K562 (cell line): ENCODE results near the gene RXYLT1. TPM values are rescaled to one million over a fixed set of nuclear protein-coding genes. Genes with fewer than 3 reads are reported as not detected.
A peak's percentile ranks its signal among the peaks of the same experiment; 100 is the strongest.

ENCODE experiments used
- ATF7 ChIP-seq: fragments of 450-650 bp; IDR thresholded peaks from 2 replicates; pipeline ENCODE4 v1.7.1; 2014; ENCODE audit warnings: mild to moderate bottlenecking, moderate library complexity
- CREB1 ChIP-seq, 2 experiments: sonication (generic) in 1 of 2; formaldehyde crosslinking in 1 of 2; IDR thresholded peaks; 2 replicates each; pipeline versions ENCODE4 v1.6.1 to v1.8.0; 2012 to 2022; ENCODE audit warnings: inconsistent platforms in 1 of 2, mild to moderate bottlenecking in 1 of 2, missing genetic modification reagents in 1 of 2, moderate library complexity in 1 of 2
- CREM ChIP-seq: IDR thresholded peaks from 2 replicates; pipeline ENCODE4 v1.6.1; 2014; ENCODE audit warnings: antibody characterized with exemption, low read depth
- DDX20 ChIP-seq: fragments of 450-650 bp; IDR thresholded peaks from 2 replicates; pipeline ENCODE4 v1.6.1; 2016; ENCODE audit warnings: missing genetic modification characterization, low read depth, mild to moderate bottlenecking, missing compliant biosample characterization, moderate library complexity
- ETV5 ChIP-seq: sonication (generic); formaldehyde crosslinking; IDR thresholded peaks from 2 replicates; pipeline ENCODE4 v1.4.0; 2020; ENCODE audit warnings: low read depth, mild to moderate bottlenecking, missing genetic modification reagents
- FOSL1 ChIP-seq: fragments of 200-800 bp; sonication (Bioruptor generic); conservative IDR thresholded peaks from 2 replicates; pipeline ENCODE4 v1.6.1; 2016; ENCODE audit warnings: missing genetic modification characterization, missing compliant biosample characterization
- GTF2A2 ChIP-seq: IDR thresholded peaks from 2 replicates; pipeline ENCODE4 v1.6.1; 2016; ENCODE audit warnings: mild to moderate bottlenecking, missing genetic modification characterization, missing compliant biosample characterization
- HCFC1 ChIP-seq: IDR thresholded peaks from 2 replicates; pipeline ENCODE4 v1.6.1; 2012; ENCODE audit warnings: low read depth, low read length, improper control_type of control experiment
- HDGF ChIP-seq: fragments of 450-650 bp; IDR thresholded peaks from 2 replicates; pipeline ENCODE4 v1.6.1; 2016
- KDM2B ChIP-seq: fragments of 250-450 bp; sonication (Bioruptor Pico); IDR thresholded peaks from 2 replicates; pipeline ENCODE4 v1.8.0; 2021; ENCODE audit warnings: mild to moderate bottlenecking, moderate library complexity
- KLF6 ChIP-seq: fragments of 250-450 bp; sonication (Bioruptor Pico); IDR thresholded peaks from 2 replicates; pipeline ENCODE4 v1.4.0; 2020; ENCODE audit warnings: mild to moderate bottlenecking, moderate library complexity, borderline replicate concordance
- NCOA2 ChIP-seq, 2 experiments: fragments of 450-650 bp; IDR thresholded peaks; 2 replicates each; pipeline ENCODE4 v1.6.1; 2018; ENCODE audit warnings: mild to moderate bottlenecking in 2 of 2, moderate library complexity in 1 of 2; ENCODE audit not compliant: partially characterized antibody in 2 of 2
- NCOA6 ChIP-seq: fragments of 450-650 bp; IDR thresholded peaks from 2 replicates; pipeline ENCODE4 v1.6.1; 2017; ENCODE audit warnings: mild to moderate bottlenecking
- NELFE ChIP-seq: IDR thresholded peaks from 2 replicates; pipeline ENCODE4 v1.6.1; 2011; ENCODE audit warnings: mild to moderate bottlenecking; ENCODE audit not compliant: insufficient read depth, insufficient read length
- NRF1 ChIP-seq, 2 experiments: fragments of 450-650 bp; IDR thresholded peaks in 1 of 2; conservative IDR thresholded peaks in 1 of 2; 2 replicates each; pipeline ENCODE4 v1.6.1; 2014; ENCODE audit warnings: mild to moderate bottlenecking in 2 of 2
- OTX1 ChIP-seq: fragments of 450-650 bp; formaldehyde crosslinking; IDR thresholded peaks from 2 replicates; pipeline ENCODE4 v1.4.0; 2022; ENCODE audit warnings: mild to moderate bottlenecking
- PML ChIP-seq: IDR thresholded peaks from 2 replicates; pipeline ENCODE4 v1.6.1; 2012; ENCODE audit warnings: low read length, inconsistent platforms
- SIN3B ChIP-seq: fragments of 450-650 bp; IDR thresholded peaks from 2 replicates; pipeline ENCODE4 v1.6.1; 2017; ENCODE audit warnings: low read depth, mild to moderate bottlenecking, moderate library complexity
- SIX5 ChIP-seq, 2 experiments: IDR thresholded peaks; 2 replicates each; pipeline ENCODE4 v1.6.1; 2011; ENCODE audit warnings: low read length in 2 of 2, borderline replicate concordance in 1 of 2, low read depth in 1 of 2, mild to moderate bottlenecking in 1 of 2, moderate library complexity in 1 of 2; ENCODE audit not compliant: insufficient read depth in 1 of 2
- SRSF9 ChIP-seq: fragments of 200-400 bp; formaldehyde crosslinking; IDR thresholded peaks from 2 replicates; pipeline ENCODE4 v1.6.1; 2017; ENCODE audit warnings: low read depth, low read length, borderline replicate concordance
- TFAM ChIP-seq: fragments of 250-450 bp; sonication (Bioruptor Pico); conservative IDR thresholded peaks from 2 replicates; pipeline ENCODE4 v1.5.0; 2021; ENCODE audit warnings: mild to moderate bottlenecking, moderate library complexity
- ZNF217 ChIP-seq: sonication (generic); formaldehyde crosslinking; IDR thresholded peaks from 2 replicates; pipeline ENCODE4 v1.8.0; 2022; ENCODE audit warnings: mild to moderate bottlenecking, missing genetic modification reagents
- polyA plus RNA-seq, 8 experiments: library from polyadenylated mRNA; depleted of rRNA in 4 of 8; stranded (reverse) in 5 of 8; unstranded in 3 of 8; fragments of >200 nt; fragmentation: Nextera tagmentation in 2 of 8; fragmentation: Illumina TruSeq in 1 of 8; extraction: Ambion mirVana in 2 of 8; extraction: Trizol in 1 of 8; gene quantifications; 2 replicates each; pipeline versions ENCODE4 v1.2.1 to v1.2.3, GENCODE V29; 2011 to 2014; ENCODE audit warnings: inconsistent platforms in 1 of 8, missing spikeins in 1 of 8
- total RNA-seq, 7 experiments: library from RNA; depleted of rRNA in 6 of 7; stranded (reverse); fragments of >200 nt in 6 of 7; fragmentation: Illumina TruSeq in 2 of 7; extraction: Trizol in 2 of 7; gene quantifications; 2 replicates each; pipeline versions ENCODE4 v1.2.1 to v1.2.3, GENCODE V29; 2011 to 2021; ENCODE audit warnings: low replicate concordance in 1 of 7
- TF ChIP-seq, protein P1 (sequence below): fragments of 250-450 bp; sonication (Bioruptor Pico); IDR thresholded peaks from 2 replicates; pipeline ENCODE4 v1.8.0; 2021; ENCODE audit warnings: borderline replicate concordance, mild to moderate bottlenecking, moderate library complexity; ENCODE audit not compliant: poor library complexity, severe bottlenecking
- TF ChIP-seq, protein P2 (sequence below): fragments of 150-350 bp; IDR thresholded peaks from 2 replicates; pipeline ENCODE4 v1.6.1; 2014; ENCODE audit warnings: low read depth, mild to moderate bottlenecking, low read length, borderline replicate concordance
- TF ChIP-seq, protein P3 (sequence below): fragments of 250-450 bp; sonication (Bioruptor Pico); IDR thresholded peaks from 2 replicates; pipeline ENCODE4 v1.8.0; 2022; ENCODE audit warnings: inconsistent platforms, mild to moderate bottlenecking, moderate library complexity, borderline replicate concordance

The RXYLT1 gene
- total and polyA plus RNA-seq, 9 of the 15 experiments (the other 6 are each of a cell fraction or from before 2014, with no cell fraction given) = 6.7 to 26.5 (median 20.9) TPM

DNA sequence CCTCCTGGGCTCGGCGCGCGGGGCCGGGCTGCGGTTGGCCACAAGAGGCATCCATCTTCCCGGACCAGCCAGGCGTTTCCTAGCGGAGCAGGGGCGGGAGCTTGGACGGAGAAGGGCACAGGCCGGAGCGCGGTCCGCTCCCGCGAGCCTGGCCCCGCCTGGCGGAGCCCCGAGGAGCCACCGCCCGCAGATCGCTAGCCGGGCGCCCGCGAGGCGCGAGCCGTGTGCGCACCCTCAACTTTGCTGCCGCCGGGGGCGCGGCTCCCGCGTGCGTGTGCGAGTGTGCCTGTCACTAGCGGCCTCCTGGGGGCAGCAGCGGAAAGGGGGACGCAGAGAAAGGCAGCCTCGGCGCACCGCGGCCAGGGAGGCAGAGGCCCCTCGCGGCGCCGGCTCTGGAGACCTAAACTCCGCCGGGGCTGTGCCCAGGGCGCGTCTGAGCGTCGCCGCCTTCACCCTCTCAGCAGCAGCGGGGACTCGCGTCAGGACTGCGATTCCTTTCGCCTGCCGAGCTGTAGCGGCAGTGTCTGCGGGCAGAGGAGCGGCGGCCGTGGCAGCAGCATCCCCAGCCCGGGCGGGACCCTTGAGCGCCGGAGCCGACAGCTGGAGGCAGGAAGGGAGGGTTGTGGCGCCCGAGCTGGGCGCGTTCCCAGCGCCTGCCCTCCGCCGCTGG is 64.1 kb downstream of the RXYLT1 start (continued):
- TF ChIP-seq, protein P1, sequence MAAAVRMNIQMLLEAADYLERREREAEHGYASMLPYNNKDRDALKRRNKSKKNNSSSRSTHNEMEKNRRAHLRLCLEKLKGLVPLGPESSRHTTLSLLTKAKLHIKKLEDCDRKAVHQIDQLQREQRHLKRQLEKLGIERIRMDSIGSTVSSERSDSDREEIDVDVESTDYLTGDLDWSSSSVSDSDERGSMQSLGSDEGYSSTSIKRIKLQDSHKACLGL (CRISPR knock-in tag) = no peak
- no peak for TF ChIP-seq SIX5 (IDR thresholded peaks at IDR 0.05; ENCODE audit: borderline replicate concordance in 1 of 2, insufficient read depth in 1 of 2, low read depth in 1 of 2, low read length in 2 of 2)
- no peak for TF ChIP-seq PML
- peak; percentile 81 to 83 for TF ChIP-seq NRF1 (conservative IDR thresholded peaks at IDR 0.05 in 1 of 2, IDR thresholded peaks at IDR 0.05 in 1 of 2)
- TF ChIP-seq DDX20 (tag) = no peak
- 0 out of 2 replicates have a peak, but pooled peaks have one; percentile 27 for TF ChIP-seq SIN3B
- TF ChIP-seq KLF6 (CRISPR knock-in tag) = no peak
- TF ChIP-seq NCOA2 (IDR thresholded peaks at IDR 0.05; ENCODE audit: partially characterized antibody in 2 of 2) = no peak
- no peak for TF ChIP-seq OTX1
- TF ChIP-seq CREM = peak; percentile 74; the same call in 1 of the 2 replicates
- TF ChIP-seq, protein P2, sequence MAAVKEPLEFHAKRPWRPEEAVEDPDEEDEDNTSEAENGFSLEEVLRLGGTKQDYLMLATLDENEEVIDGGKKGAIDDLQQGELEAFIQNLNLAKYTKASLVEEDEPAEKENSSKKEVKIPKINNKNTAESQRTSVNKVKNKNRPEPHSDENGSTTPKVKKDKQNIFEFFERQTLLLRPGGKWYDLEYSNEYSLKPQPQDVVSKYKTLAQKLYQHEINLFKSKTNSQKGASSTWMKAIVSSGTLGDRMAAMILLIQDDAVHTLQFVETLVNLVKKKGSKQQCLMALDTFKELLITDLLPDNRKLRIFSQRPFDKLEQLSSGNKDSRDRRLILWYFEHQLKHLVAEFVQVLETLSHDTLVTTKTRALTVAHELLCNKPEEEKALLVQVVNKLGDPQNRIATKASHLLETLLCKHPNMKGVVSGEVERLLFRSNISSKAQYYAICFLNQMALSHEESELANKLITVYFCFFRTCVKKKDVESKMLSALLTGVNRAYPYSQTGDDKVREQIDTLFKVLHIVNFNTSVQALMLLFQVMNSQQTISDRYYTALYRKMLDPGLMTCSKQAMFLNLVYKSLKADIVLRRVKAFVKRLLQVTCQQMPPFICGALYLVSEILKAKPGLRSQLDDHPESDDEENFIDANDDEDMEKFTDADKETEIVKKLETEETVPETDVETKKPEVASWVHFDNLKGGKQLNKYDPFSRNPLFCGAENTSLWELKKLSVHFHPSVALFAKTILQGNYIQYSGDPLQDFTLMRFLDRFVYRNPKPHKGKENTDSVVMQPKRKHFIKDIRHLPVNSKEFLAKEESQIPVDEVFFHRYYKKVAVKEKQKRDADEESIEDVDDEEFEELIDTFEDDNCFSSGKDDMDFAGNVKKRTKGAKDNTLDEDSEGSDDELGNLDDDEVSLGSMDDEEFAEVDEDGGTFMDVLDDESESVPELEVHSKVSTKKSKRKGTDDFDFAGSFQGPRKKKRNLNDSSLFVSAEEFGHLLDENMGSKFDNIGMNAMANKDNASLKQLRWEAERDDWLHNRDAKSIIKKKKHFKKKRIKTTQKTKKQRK = no peak
- TF ChIP-seq ETV5 (CRISPR knock-in tag) = no peak
- no peak for TF ChIP-seq TFAM (CRISPR knock-in tag)
- no peak for TF ChIP-seq FOSL1 (tag)
- TF ChIP-seq, protein P3, sequence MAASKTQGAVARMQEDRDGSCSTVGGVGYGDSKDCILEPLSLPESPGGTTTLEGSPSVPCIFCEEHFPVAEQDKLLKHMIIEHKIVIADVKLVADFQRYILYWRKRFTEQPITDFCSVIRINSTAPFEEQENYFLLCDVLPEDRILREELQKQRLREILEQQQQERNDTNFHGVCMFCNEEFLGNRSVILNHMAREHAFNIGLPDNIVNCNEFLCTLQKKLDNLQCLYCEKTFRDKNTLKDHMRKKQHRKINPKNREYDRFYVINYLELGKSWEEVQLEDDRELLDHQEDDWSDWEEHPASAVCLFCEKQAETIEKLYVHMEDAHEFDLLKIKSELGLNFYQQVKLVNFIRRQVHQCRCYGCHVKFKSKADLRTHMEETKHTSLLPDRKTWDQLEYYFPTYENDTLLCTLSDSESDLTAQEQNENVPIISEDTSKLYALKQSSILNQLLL (CRISPR knock-in tag) = no peak
- no peak for TF ChIP-seq GTF2A2 (tag)
- TF ChIP-seq NCOA6 = no peak
- no peak for TF ChIP-seq HDGF
- TF ChIP-seq ZNF217 = no peak
- peak; percentile 47; the same call in 1 of the 2 replicates for TF ChIP-seq CREB1 (IDR thresholded peaks at IDR 0.05)
- peak; percentile 63 for TF ChIP-seq CREB1 (CRISPR knock-in tag; IDR thresholded peaks at IDR 0.05)
- TF ChIP-seq SRSF9 = no peak
- TF ChIP-seq ATF7 = peak; percentile 54; the same call in 1 of the 2 replicates
- no peak for TF ChIP-seq KDM2B (CRISPR knock-in tag)
- no peak for TF ChIP-seq NELFE
- no peak for TF ChIP-seq HCFC1
